ENCODE measurements around the gene SNED1. TPM values are rescaled to one million over a fixed set of nuclear protein-coding genes. Genes with fewer than 3 reads are reported as not detected.

Gene SNED1
- total RNA-seq, 4 donors from 2014 or later, result 18.0 to 52.2 (median 32.5) TPM

DNA sequence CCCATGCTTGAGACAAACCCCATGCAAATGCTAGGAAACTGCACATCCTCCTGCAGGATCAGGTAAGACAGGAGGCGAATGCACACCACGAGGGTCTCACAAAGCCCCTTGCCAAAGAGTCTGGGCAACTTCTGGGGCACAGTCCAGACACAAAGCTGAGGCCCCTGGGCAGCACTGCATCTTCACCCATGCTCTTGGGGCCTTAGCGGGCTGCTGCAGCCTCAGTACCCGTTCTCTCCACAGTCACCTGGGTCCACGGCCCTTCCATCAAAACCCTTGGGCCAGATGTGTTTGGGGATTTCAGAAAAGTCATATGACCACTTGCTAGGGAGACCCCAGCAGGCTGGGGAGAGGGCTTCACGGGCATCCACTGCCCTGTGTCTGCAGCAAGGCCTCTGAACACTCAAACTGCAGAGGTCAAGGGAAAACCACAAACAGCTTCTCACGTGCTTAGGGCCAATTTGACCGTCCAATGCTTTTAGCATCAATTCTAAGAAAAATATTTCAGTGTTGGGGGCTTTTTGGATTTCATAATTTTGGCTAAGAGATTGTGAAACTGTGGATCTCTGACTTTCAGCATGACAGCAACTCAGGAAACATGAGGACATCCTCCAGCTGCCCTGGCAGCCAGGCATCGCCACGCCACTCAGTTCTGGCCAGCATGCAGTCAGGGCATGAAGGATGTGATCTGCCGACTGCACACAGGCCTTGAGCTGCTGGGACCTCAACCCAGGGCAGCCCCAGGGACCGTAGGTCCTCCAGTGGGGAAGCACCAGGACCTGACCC lies 130.9 kb downstream of the SNED1 start:
- no peak for ATAC-seq (ENCODE audit: low FRiP score)
- DNase-seq (ENCODE audit: low spot score), result no peak
- TF ChIP-seq CTCF (IDR thresholded peaks at IDR 0.05), result no peak

DNA sequence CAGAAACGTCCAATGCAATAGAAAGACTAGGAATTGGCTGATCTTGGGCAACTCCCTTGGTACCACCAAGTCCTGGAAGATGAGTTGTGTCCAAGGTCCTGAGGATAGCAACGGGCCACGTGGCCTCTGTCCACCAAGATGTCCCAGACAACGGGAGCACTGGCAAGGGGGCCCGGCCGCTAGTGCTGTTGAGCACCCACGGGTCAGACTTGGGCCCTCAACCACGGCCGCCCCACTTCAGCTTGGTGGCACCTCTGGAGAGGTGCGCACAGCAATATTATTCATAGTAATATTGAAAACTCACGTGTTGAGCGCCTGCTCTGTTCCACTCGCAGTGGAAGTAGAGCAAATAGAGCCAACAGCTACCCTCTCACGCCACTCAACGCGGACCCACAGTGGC lies 131.9 kb downstream of the SNED1 start:
- ATAC-seq (ENCODE audit: low FRiP score), result no peak

DNA sequence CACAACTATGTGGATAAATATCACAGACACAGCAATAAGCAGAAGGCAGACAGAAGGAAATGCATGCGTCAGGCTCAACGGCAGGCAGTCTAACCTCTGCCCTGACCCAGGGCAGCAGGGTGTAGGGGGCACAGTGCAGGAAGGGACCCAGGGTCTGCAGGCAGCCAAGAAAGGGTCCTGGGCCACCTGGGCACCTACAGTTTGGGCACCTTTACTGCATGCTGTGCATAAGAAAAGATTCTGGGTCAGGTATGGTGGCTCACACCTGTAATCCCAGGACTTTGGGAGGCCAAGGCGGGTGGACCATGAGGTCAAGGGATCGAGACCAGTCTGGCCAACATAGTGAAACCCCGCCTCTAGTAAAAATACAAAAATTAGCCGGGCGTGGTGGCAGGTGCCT lies 133.1 kb downstream of the SNED1 start:
- ATAC-seq (ENCODE audit: low FRiP score) (no peak), DNase-seq (ENCODE audit: low spot score) (no peak)
- TF ChIP-seq CTCF (IDR thresholded peaks at IDR 0.05), result no peak

More for the DNA sequence above, 131.9 kb downstream of the SNED1 start:
- no peak for TF ChIP-seq CTCF (IDR thresholded peaks at IDR 0.05)
- no peak for DNase-seq (ENCODE audit: low spot score)

GRCh38 chr2:241132538-241133435 lies 134.4 kb downstream of the SNED1 start:
- DNase-seq (ENCODE audit: low spot score), result no peak
- ATAC-seq (ENCODE audit: low FRiP score), result no peak
- no peak for TF ChIP-seq CTCF (IDR thresholded peaks at IDR 0.05)

DNA sequence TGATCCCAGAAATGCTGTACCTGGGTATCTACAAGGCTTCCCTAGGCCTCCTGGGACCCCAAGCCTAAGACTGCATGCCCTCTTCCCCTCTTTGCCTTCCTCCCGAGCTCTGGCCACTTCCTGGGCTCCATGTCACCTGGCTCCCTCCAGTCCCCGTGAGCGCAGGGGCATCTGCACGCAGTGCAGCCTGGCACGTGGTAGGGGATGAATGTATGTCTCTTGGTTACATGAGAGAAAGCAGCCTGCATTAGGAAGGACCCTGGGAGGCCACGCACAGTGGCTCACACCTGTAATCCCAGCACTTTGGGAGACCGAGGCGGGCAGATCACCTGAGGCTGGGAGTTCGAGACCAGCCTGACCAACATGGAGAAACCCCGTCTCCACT lies 135.0 kb downstream of the SNED1 start:
- TF ChIP-seq CTCF (IDR thresholded peaks at IDR 0.05), result no peak
- DNase-seq (ENCODE audit: low spot score), result no peak
- no peak for ATAC-seq (ENCODE audit: low FRiP score)

- TF ChIP-seq CTCF (IDR thresholded peaks at IDR 0.05), result no peak
- DNase-seq (ENCODE audit: low spot score) (no peak), ATAC-seq (ENCODE audit: low FRiP score) (no peak)
Measured at GRCh38 chr2:241134711-241135110, 136.3 kb downstream of the SNED1 start.
